KOPT-K1 (cell line): ENCODE results near the gene OSM.
A peak's percentile ranks its signal among the peaks of the same experiment; 100 is the strongest.

Experiments used
- H3K27ac ChIP-seq: fragments of 200-600 bp; sonication (generic); 2 replicates; pipeline ENCODE4 v1.5.1; 2016; ENCODE audit warnings: antibody characterized with exemption, mild to moderate bottlenecking, low read depth, low read length; ENCODE audit not compliant: poor library complexity, severe bottlenecking
- H3K36me3 ChIP-seq: fragments of 200-600 bp; sonication (generic); 2 replicates; pipeline ENCODE4 v1.5.1; 2017; ENCODE audit warnings: antibody characterized with exemption, mild to moderate bottlenecking, low read length, moderate library complexity; ENCODE audit not compliant: insufficient read depth
- H3K9me3 ChIP-seq: fragments of 200-600 bp; sonication (generic); 2 replicates; pipeline ENCODE4 v1.5.1; 2017; ENCODE audit warnings: antibody characterized with exemption, low read length, mild to moderate bottlenecking; ENCODE audit not compliant: insufficient read depth, poor library complexity, severe bottlenecking

OSM gene

GRCh38 chr22:30282616-30283046, 16.0 kb upstream of the OSM start:
- Histone ChIP-seq H3K36me3 (no peaks in the 10 kb centered on the region), H3K27ac (peak overlapping the region; percentile 88), H3K9me3 (no peaks in the 10 kb centered on the region)

GRCh38 chr22:30280505-30280904, 13.9 kb upstream of the OSM start:
- no peak overlapping the region for H3K27ac ChIP-seq
- H3K9me3 ChIP-seq, result no peaks in the 10 kb centered on the region

GRCh38 chr22:30279932-30280331, 13.3 kb upstream of the OSM start:
- Histone ChIP-seq H3K9me3 (no peaks in the 10 kb centered on the region), H3K27ac (peak overlapping the region; percentile 29), H3K36me3 (no peaks in the 10 kb centered on the region)

More at GRCh38 chr22:30280505-30280904, 13.9 kb upstream of the OSM start:
- H3K36me3 ChIP-seq, result no peaks in the 10 kb centered on the region

DNA sequence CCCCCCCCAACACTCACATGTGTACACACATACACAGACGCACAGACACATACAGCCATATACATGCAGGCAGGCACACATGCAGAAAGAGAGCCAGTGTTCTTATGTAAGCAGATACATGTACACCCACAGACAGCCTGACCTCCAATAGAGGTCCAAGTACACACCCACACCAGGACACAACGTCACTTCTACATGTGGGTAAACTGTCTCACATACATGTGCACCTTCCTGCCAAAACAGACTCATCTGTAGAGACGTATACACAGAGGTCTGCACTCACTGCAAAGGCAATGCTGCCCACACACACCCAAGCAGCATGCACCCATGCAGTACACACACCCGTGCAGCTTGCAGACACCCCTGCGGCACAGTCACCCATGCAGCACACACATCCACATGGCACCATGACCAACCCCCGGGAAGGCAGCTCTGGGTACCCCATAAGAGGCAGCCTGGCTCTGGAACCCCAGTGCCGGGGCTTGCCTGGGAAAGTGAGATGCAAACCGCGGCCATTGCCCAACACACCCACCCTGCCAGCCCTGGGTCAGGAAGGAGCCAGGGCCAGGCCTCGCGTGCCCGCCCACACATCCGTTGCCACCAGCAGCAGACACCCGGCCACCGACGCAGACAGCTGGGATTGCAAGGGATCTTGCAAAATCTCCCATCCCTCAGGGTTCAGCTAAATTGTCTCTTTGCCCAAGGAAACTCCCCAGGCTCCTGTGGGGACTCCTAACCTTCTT, 12.6 kb upstream of the OSM start:
- Histone ChIP-seq H3K27ac (peak overlapping the region; percentile 29), H3K36me3 (no peaks in the 10 kb centered on the region)

GRCh38 chr22:30277547-30278344, 11.1 kb upstream of the OSM start:
- peak overlapping the region; percentile 90 for H3K27ac ChIP-seq
- no peaks in the 10 kb centered on the region for H3K9me3 ChIP-seq
- H3K36me3 ChIP-seq, result 0 out of 2 replicates have a peak, but pooled peaks cover 7% of the 10 kb centered on the region

More for the DNA sequence above, 12.6 kb upstream of the OSM start:
- H3K9me3 ChIP-seq, result no peaks in the 10 kb centered on the region

GRCh38 chr22:30276039-30276438, 9.4 kb upstream of the OSM start:
- Histone ChIP-seq H3K27ac (peak overlapping the region; percentile 90), H3K9me3 (no peaks in the 10 kb centered on the region), H3K36me3 (peaks cover 13% of the 10 kb centered on the region)

- Histone ChIP-seq H3K9me3 (no peaks in the 10 kb centered on the region), H3K27ac (peak overlapping the region; percentile 90), H3K36me3 (peaks cover 17% of the 10 kb centered on the region)
Observed at GRCh38 chr22:30275625-30276024, 9.0 kb upstream of the OSM start.

DNA sequence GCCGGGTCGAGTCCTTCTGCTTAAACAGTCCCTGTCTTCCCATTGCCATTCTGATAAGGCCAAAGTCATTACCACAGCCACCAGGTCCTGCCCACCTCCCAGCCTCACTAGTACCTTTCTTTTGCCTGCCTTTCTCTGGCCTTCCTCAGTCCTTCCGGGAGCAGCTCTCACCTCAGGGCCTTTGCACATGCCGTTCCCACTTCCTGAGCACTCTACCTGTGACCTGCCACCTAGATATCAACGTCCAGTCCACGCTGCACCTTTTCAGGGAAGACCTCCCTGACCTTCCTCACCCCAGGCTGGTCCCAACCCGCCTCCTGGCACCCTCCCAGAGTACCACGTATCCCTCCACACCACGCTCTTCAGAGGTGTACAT, 7.8 kb upstream of the OSM start:
- Histone ChIP-seq H3K9me3 (no peaks in the 10 kb centered on the region), H3K36me3 (peaks cover 29% of the 10 kb centered on the region), H3K27ac (peak overlapping the region; percentile 90)

GRCh38 chr22:30273711-30274436, 7.2 kb upstream of the OSM start:
- Histone ChIP-seq H3K36me3 (peaks cover 35% of the 10 kb centered on the region), H3K9me3 (no peaks in the 10 kb centered on the region), H3K27ac (peak overlapping the region; percentile 90)

- peaks cover 42% of the 10 kb centered on the region for H3K36me3 ChIP-seq
- no peaks in the 10 kb centered on the region for H3K9me3 ChIP-seq
- H3K27ac ChIP-seq, result peak overlapping the region; percentile 90
Observed at GRCh38 chr22:30272781-30273601, 6.3 kb upstream of the OSM start.

DNA sequence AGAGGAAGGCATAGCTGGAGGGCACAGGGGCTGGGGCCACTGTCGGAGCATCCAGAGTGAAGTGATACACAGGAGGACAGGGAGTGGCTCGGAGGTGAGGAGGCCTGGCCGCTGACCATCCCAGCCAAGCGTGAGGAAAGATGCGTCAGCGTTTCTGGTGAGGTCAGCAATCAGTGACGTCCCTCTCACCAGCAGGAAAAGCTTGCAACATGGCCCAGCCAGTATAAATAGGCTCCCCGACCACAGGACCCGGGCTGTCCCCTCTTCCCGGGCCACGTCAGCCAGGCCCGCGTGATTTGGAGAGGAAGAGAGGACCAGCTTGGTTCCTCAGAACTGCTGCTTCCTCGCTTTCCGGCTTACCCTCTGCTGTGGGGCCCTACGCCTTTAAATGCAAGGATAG, 4.2 kb upstream of the OSM start:
- Histone ChIP-seq H3K9me3 (no peaks in the 10 kb centered on the region), H3K27ac (peak overlapping the region; percentile 19), H3K36me3 (peaks cover 42% of the 10 kb centered on the region)

GRCh38 chr22:30268331-30268730, 1.7 kb upstream of the OSM start:
- peaks cover 58% of the 10 kb centered on the region for H3K36me3 ChIP-seq

GRCh38 chr22:30267382-30268302, 991 bp upstream of the OSM start:
- H3K36me3 ChIP-seq, result peaks cover 55% of the 10 kb centered on the region
- peak overlapping the region; percentile 100 for H3K27ac ChIP-seq
- H3K9me3 ChIP-seq, result no peaks in the 10 kb centered on the region

More at GRCh38 chr22:30268331-30268730, 1.7 kb upstream of the OSM start:
- H3K9me3 ChIP-seq, result no peaks in the 10 kb centered on the region
- peak overlapping the region; percentile 100 for H3K27ac ChIP-seq
